IMR-90 (cell line): ENCODE results near the gene TAL2. TPM values are rescaled to one million over a fixed set of nuclear protein-coding genes. Genes with fewer than 3 reads are reported as not detected.

Experiments
- ATAC-seq: fragments of 200-7000 bp; cut with Tn5 transposase; 2 replicates; pipeline ENCODE4 v1.9.1; 2020; ENCODE audit warnings: low read depth, mild to moderate bottlenecking, moderate library complexity
- BruUV-seq: library from RNA; stranded (reverse); fragments of 400-500 nt; replicated peaks from 2 replicates; lab custom pipeline; 2021; lab: Mats Ljungman, UMichigan
- CTCF ChIA-PET: fragments of 300-600 bp; formaldehyde crosslinking; extraction: SDS; loops from one replicate; lab custom pipeline; 2021; ENCODE audit warnings: antibody characterized with exemption; lab: Yijun Ruan, JAX
- POLR2A ChIA-PET: fragments of 300-600 bp; sonication (Branson Sonifier 250); formaldehyde crosslinking; loops from one replicate; lab custom pipeline; 2022; ENCODE audit warnings: antibody characterized with exemption; ENCODE audit not compliant: unreplicated experiment; lab: Charles Lee
- DNase-seq: peaks from one replicate; pipeline ENCODE4 v3.0.0; 2013
- H2AFZ ChIP-seq: replicated peaks from 2 replicates; pipeline ENCODE3; 2013; ENCODE audit warnings: low read length, mild to moderate bottlenecking; ENCODE audit not compliant: poor library complexity
- H2AK5ac ChIP-seq: 2 replicates; pipeline ENCODE4 v1.6.1; 2013; ENCODE audit warnings: low read depth, low read length, inconsistent platforms
- H2AK9ac ChIP-seq: replicated peaks from 2 replicates; pipeline ENCODE3; 2013; ENCODE audit warnings: mild to moderate bottlenecking, low read depth, low read length, moderate library complexity; ENCODE audit not compliant: poor library complexity
- H2BK120ac ChIP-seq: 2 replicates; pipeline ENCODE4 v1.6.1; 2013; ENCODE audit warnings: low read depth, low read length, inconsistent platforms
- H2BK15ac ChIP-seq: 3 replicates; pipeline ENCODE4 v1.6.1; 2013; ENCODE audit warnings: low read depth, low read length, inconsistent platforms
- H2BK20ac ChIP-seq: 2 replicates; pipeline ENCODE4 v1.6.1; 2013; ENCODE audit warnings: low read depth, mild to moderate bottlenecking, inconsistent platforms, low read length, moderate library complexity
- H2BK5ac ChIP-seq: 2 replicates; pipeline ENCODE4 v1.6.1; 2013; ENCODE audit warnings: mild to moderate bottlenecking, low read depth, low read length, inconsistent platforms; ENCODE audit not compliant: poor library complexity, severe bottlenecking
- H3K14ac ChIP-seq: replicated peaks from 2 replicates; pipeline ENCODE4 v1.6.1; 2013; ENCODE audit warnings: low read depth, low read length, inconsistent platforms
- H3K18ac ChIP-seq: 2 replicates; pipeline ENCODE4 v1.6.1; 2013; ENCODE audit warnings: low read depth, low read length, control low read depth
- H3K23ac ChIP-seq: 2 replicates; pipeline ENCODE4 v1.6.1; 2013; ENCODE audit warnings: low read depth, low read length, inconsistent platforms
- H3K27ac ChIP-seq: 2 replicates; pipeline ENCODE4 v1.5.1; 2013; ENCODE audit warnings: mild to moderate bottlenecking, control low read depth, low read length; ENCODE audit not compliant: insufficient read depth
- H3K27me3 ChIP-seq: 2 replicates; pipeline ENCODE4 v1.6.1; 2013; ENCODE audit warnings: low read length; ENCODE audit not compliant: control insufficient read depth, insufficient read depth
- H3K36me3 ChIP-seq: 2 replicates; pipeline ENCODE4 v1.6.1; 2013; ENCODE audit warnings: low read length, mixed read lengths; ENCODE audit not compliant: control insufficient read depth, insufficient read depth
- H3K4ac ChIP-seq: 2 replicates; pipeline ENCODE4 v1.6.1; 2013; ENCODE audit warnings: low read depth, low read length, inconsistent platforms
- H3K4me1 ChIP-seq: 2 replicates; pipeline ENCODE4 v1.6.1; 2013; ENCODE audit warnings: low read length, mixed read lengths; ENCODE audit not compliant: control insufficient read depth, insufficient read depth
- H3K4me2 ChIP-seq: 2 replicates; pipeline ENCODE4 v1.6.1; 2013; ENCODE audit warnings: low read depth, mild to moderate bottlenecking, control low read depth, low read length, moderate library complexity
- H3K4me3 ChIP-seq: 2 replicates; pipeline ENCODE4 v1.5.1; 2013; ENCODE audit warnings: low read depth, mild to moderate bottlenecking, control low read depth, low read length, moderate library complexity; ENCODE audit not compliant: insufficient read depth
- H3K56ac ChIP-seq: 2 replicates; pipeline ENCODE4 v1.6.1; 2013; ENCODE audit warnings: low read length, inconsistent platforms; ENCODE audit not compliant: insufficient read depth; ENCODE audit errors: extremely low read depth
- H3K79me1 ChIP-seq, 2 experiments: 2 replicates each; pipeline ENCODE4 v1.6.1; 2013; ENCODE audit warnings: low read length in 2 of 2, inconsistent platforms in 1 of 2, low read depth in 1 of 2
- H3K9ac ChIP-seq: 2 replicates; pipeline ENCODE4 v1.6.1; 2013; ENCODE audit warnings: low read depth, low read length, control low read depth
- H3K9me1 ChIP-seq: 2 replicates; pipeline ENCODE4 v1.6.1; 2013; ENCODE audit warnings: low read length, inconsistent platforms; ENCODE audit not compliant: insufficient read depth
- H3K9me3 ChIP-seq: 2 replicates; pipeline ENCODE4 v1.6.1; 2013; ENCODE audit warnings: low read length; ENCODE audit not compliant: control insufficient read depth, insufficient read depth
- H4K20me1 ChIP-seq: 2 replicates; pipeline ENCODE4 v1.6.1; 2013; ENCODE audit warnings: low read length, inconsistent platforms; ENCODE audit not compliant: insufficient read depth
- H4K5ac ChIP-seq: 2 replicates; pipeline ENCODE4 v1.6.1; 2013; ENCODE audit warnings: mild to moderate bottlenecking, low read depth, low read length, control low read depth
- H4K8ac ChIP-seq, 2 experiments: 2 replicates each; pipeline ENCODE4 v1.6.1; 2013; ENCODE audit warnings: low read depth in 2 of 2, low read length in 2 of 2, control low read depth in 1 of 2, inconsistent platforms in 1 of 2
- H4K91ac ChIP-seq: 2 replicates; pipeline ENCODE4 v1.6.1; 2013; ENCODE audit warnings: low read depth, low read length, inconsistent platforms; ENCODE audit not compliant: insufficient read depth
- MAFK ChIP-seq: IDR thresholded peaks from 2 replicates; pipeline ENCODE4 v1.6.1; 2012; ENCODE audit warnings: low read depth, low read length, improper control_type of control experiment
- WGBS, 2 experiments: methylation state at CpG; one replicate each; pipeline versions ENCODE4 v1.1.5 to v1.1.7; 2013; ENCODE audit warnings: missing lambda C conversion rate in 2 of 2; ENCODE audit not compliant: insufficient read length in 1 of 2; ENCODE audit errors: extremely low coverage in 2 of 2; 5-methylcytosine and 5-hydroxymethylcytosine counted together
- dilution Hi-C: fragments of 300-500 bp; cut with HindIII; formaldehyde crosslinking; loops from one replicate; pipeline ENCODE4 v1.14.3; 2018; ENCODE audit warnings: low sequenced_read_pairs; ENCODE audit not compliant: unreplicated experiment
- in situ Hi-C: fragments of 300-500 bp; cut with MboI; formaldehyde crosslinking; loops from 3 replicates; pipeline ENCODE4 v1.14.3; 2019; ENCODE audit warnings: low sequenced_read_pairs, inconsistent platforms, mixed read lengths
- intact Hi-C: fragments of 100-400 bp; cut with micrococcal nuclease; formaldehyde crosslinking; loops from 2 replicates; pipeline ENCODE4 v1.10.0; 2022
- polyA plus RNA-seq, 3 experiments: library from polyadenylated mRNA; depleted of rRNA; stranded (reverse); fragments of >200 nt; gene quantifications; 2 replicates each; pipeline ENCODE4 v1.2.3, GENCODE V29; 2012; ENCODE audit warnings: low replicate concordance in 1 of 3
- total RNA-seq: library from RNA; depleted of rRNA; stranded (reverse); fragments of >200 nt; gene quantifications from 2 replicates; pipeline ENCODE4 v1.2.3, GENCODE V29; 2012
- TF ChIP-seq, protein P1 (sequence below): conservative IDR thresholded peaks from 2 replicates; pipeline ENCODE4 v1.5.1; 2012; ENCODE audit warnings: mild to moderate bottlenecking, low read depth, low read length, improper control_type of control experiment

Gene TAL2
- total and polyA plus RNA-seq, 2 of the 4 experiments (the other 2 are of a cell fraction), result 0.26 TPM; not detected in 1

DNA sequence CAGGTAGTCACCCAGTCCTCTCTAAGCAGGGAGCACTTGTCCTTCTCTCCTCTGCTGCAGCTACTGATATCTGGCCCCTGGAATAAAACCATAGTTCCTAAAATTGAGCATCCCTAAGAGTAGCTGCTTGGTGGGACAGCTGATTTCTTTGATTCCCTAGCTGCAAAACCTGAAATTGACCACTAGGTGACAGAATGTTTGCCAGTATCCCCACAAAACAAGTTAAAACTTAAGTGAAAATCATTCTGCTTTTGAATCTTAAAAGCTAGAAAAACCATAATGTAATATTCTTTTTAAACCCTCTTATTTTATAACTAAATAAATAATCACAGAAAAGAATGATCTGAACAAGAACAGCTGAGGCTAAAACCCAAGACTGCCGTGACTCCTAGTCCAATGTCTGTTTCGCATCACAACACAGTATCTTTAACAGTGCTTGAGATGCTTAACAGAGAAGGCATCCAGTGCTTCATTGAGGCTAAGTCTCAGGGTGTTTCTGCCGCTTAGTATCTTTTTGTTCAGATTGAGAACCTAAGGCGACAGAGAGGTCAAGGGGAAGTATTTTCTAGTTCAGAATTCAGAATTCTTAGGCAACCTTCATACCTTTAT is 24.4 kb upstream of the TAL2 start:
- DNase-seq, result peak; percentile 3
- Histone ChIP-seq H3K4ac (no peak overlapping the region), H3K4me1 (no peaks in the 10 kb centered on the region), H3K23ac (no peak overlapping the region), H4K8ac (no peak overlapping the region), H3K36me3 (peaks cover 3% of the 10 kb centered on the region; the same call in 1 of the 2 replicates), H3K9me3 (no peaks in the 10 kb centered on the region), H4K5ac (no peak overlapping the region), H3K18ac (no peak overlapping the region), H2AFZ (no peak overlapping the region), H4K20me1 (no peaks in the 10 kb centered on the region), H3K56ac (no peak overlapping the region), H3K27me3 (no peaks in the 10 kb centered on the region), H3K79me1 (no peaks in the 10 kb centered on the region), H2BK15ac (no peak overlapping the region), H3K27ac (no peak overlapping the region), H3K9me1 (no peaks in the 10 kb centered on the region), H4K91ac (no peak overlapping the region), H2BK5ac (no peak overlapping the region), H2AK9ac (no peak overlapping the region), H2BK120ac (no peak overlapping the region), H3K14ac (no peak overlapping the region), H3K4me3 (no peak overlapping the region), H3K9ac (no peak overlapping the region), H2AK5ac (no peak overlapping the region), H2BK20ac (no peak overlapping the region), H3K4me2 (no peak overlapping the region)
- intact Hi-C loops (no loop called here), dilution Hi-C loops (no loop called here), in situ Hi-C loops (no loop called here)
- BruUV-seq, result no TSS peak
- no CpG with 5 or more reads among the region's 4 CpGs for WGBS, 2 experiments
- CTCF ChIA-PET, result interaction anchor here (0.5 to 2.0 kb wide), 7 partner anchors 9 to 32 kb away, joined by 3 to 7 read pairs (median 3); no protein-coding TSS in a partner anchor
- POLR2A ChIA-PET, result no interaction called here
- TF ChIP-seq, protein P1, sequence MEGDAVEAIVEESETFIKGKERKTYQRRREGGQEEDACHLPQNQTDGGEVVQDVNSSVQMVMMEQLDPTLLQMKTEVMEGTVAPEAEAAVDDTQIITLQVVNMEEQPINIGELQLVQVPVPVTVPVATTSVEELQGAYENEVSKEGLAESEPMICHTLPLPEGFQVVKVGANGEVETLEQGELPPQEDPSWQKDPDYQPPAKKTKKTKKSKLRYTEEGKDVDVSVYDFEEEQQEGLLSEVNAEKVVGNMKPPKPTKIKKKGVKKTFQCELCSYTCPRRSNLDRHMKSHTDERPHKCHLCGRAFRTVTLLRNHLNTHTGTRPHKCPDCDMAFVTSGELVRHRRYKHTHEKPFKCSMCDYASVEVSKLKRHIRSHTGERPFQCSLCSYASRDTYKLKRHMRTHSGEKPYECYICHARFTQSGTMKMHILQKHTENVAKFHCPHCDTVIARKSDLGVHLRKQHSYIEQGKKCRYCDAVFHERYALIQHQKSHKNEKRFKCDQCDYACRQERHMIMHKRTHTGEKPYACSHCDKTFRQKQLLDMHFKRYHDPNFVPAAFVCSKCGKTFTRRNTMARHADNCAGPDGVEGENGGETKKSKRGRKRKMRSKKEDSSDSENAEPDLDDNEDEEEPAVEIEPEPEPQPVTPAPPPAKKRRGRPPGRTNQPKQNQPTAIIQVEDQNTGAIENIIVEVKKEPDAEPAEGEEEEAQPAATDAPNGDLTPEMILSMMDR, result peak; percentile 34; the same call in 1 of the 2 replicates
- TF ChIP-seq MAFK, result no peak
- no peak for ATAC-seq
